Activated CD4-positive, alpha-beta T cell treated with anti-CD3 and anti-CD28 coated beads for 36 hours (primary cell): ENCODE results near the gene RIC1. TPM values are rescaled to one million over a fixed set of nuclear protein-coding genes. Genes with fewer than 3 reads are reported as not detected.

Experiments used
- ATAC-seq: fragments of 200-7000 bp; cut with Tn5 transposase; one replicate; pipeline ENCODE4 v1.10.0; 2021; ENCODE audit warnings: mild to moderate bottlenecking, moderate library complexity
- CTCF ChIA-PET: fragments of 350-600 bp; sonication (Branson Sonifier 250); formaldehyde crosslinking; loops from one replicate; lab custom pipeline; 2021; ENCODE audit warnings: antibody characterized with exemption; lab: Charles Lee
- POLR2A ChIA-PET: fragments of 350-600 bp; sonication (Branson Sonifier 250); formaldehyde crosslinking; loops from one replicate; lab custom pipeline; 2021; ENCODE audit warnings: antibody characterized with exemption, inconsistent platforms; lab: Charles Lee
- DNase-seq: peaks from one replicate; pipeline ENCODE4 v3.0.0-alpha.2; 2020
- H3K27ac Mint-ChIP-seq: one replicate; pipeline ENCODE4 v1.8.0; 2021; ENCODE audit warnings: mixed read lengths
- H3K27me3 Mint-ChIP-seq: one replicate; pipeline ENCODE4 v1.8.0; 2021; ENCODE audit warnings: mixed read lengths
- H3K36me3 Mint-ChIP-seq: one replicate; pipeline ENCODE4 v1.8.0; 2021; ENCODE audit warnings: low read depth, mixed read lengths
- H3K4me1 Mint-ChIP-seq: one replicate; pipeline ENCODE4 v1.8.0; 2021; ENCODE audit warnings: mixed read lengths
- H3K4me3 Mint-ChIP-seq: one replicate; pipeline ENCODE4 v1.8.0; 2021; ENCODE audit warnings: mild to moderate bottlenecking, moderate library complexity, mixed read lengths
- H3K9me3 Mint-ChIP-seq: one replicate; pipeline ENCODE4 v1.8.0; 2021; ENCODE audit warnings: low read depth, mixed read lengths
- intact Hi-C, 2 experiments: fragments of 100-400 bp; cut with DNase I in 1 of 2; cut with micrococcal nuclease in 1 of 2; formaldehyde crosslinking; loops; one replicate each; pipeline versions ENCODE4 v1.14.2 to v1.15.1; 2022 to 2024; cut with DNase I, micrococcal nuclease
- total RNA-seq, 2 experiments: library from RNA; stranded (reverse); gene quantifications; one replicate each; pipeline ENCODE4 v1.2.3, GENCODE V29; 2021

Gene RIC1
- total RNA-seq, 2 experiments from 2014 or later = 13.6 to 17.1 TPM

DNA sequence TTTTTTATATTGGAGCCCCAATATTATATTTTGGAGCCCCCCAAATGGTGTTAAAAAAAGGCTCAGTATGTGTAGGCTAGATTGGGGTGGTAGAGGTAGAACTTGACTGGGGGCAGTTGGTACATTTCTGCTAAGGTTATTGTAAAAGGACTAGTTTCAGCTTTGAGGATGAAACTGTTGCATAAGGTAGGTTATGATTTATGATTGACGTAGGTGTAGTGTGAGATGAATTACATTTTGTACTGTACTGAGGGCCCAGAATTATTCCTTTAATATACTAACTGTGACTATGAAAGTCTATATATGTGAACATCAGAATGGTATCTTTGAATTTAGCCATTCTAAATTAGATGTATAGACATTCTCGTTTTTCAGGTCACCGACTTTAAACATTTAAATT, 3.6 kb downstream of the RIC1 start:
- Mint-ChIP-seq H3K4me1 (peaks cover 42% of the 10 kb centered on the region), H3K27me3 (no peaks in the 10 kb centered on the region), H3K36me3 (peaks cover 17% of the 10 kb centered on the region), H3K27ac (no peak overlapping the region), H3K9me3 (peaks cover 12% of the 10 kb centered on the region), H3K4me3 (no peak overlapping the region)
- POLR2A ChIA-PET = no interaction called here
- CTCF ChIA-PET = interaction anchor here (1.0 kb wide), 1 partner anchor 9 kb away, joined by 3 read pairs; no protein-coding TSS in a partner anchor
- DNase-seq (no peak), ATAC-seq (no peak)
- intact Hi-C loops = no loop called here

DNA sequence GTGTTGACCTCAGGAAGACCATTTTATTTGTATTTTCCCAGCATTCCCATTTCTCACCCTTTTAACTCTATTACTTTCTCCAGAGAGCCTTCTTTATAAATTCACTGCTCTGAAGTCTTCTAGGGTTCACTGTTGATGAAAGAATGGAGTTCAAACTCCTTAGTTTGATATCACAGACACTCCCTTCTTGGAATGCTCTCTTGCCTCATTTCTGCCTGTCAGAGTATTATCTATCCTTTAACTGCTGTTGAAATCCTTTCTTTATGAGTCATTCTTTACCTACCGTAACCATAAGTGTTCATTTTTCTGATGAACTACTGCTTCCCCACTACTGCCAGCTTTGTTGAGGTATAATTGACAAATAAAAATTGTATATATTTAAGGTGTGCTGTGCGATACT, 4.3 kb downstream of the RIC1 start:
- Mint-ChIP-seq H3K9me3 (peaks cover 19% of the 10 kb centered on the region), H3K4me1 (peaks cover 42% of the 10 kb centered on the region), H3K27me3 (no peaks in the 10 kb centered on the region), H3K36me3 (peaks cover 23% of the 10 kb centered on the region), H3K27ac (peak overlapping the region; percentile 38), H3K4me3 (no peak overlapping the region)
- CTCF ChIA-PET = interaction anchor here (1.1 kb wide), 1 partner anchor 11 kb away, joined by 3 read pairs; no protein-coding TSS in a partner anchor
- POLR2A ChIA-PET = no interaction called here
- DNase-seq = no peak
- intact Hi-C loops = no loop called here
- no peak for ATAC-seq

DNA sequence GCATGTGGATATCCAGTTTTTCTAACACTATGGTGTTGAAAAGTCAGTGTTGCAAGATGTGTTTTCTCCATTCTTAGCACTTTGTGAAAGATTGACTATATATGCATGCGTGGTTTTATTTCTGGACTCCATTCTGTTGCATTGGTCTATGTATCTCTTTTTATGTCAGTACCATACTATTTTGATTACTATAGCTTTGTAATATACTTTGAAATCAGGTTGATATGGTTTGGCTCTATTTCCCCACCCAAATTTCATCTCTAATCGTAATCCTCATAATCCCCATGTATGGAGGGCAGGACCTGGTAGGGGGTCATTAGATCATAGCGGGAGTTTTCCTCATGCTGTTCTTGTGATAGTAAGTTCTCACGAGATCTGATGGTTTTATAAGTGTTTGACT, 6.5 kb downstream of the RIC1 start:
- Mint-ChIP-seq H3K27ac (no peak overlapping the region), H3K27me3 (no peaks in the 10 kb centered on the region), H3K36me3 (peaks cover 39% of the 10 kb centered on the region), H3K9me3 (peaks cover 37% of the 10 kb centered on the region), H3K4me3 (no peak overlapping the region), H3K4me1 (peaks cover 38% of the 10 kb centered on the region)
- ChIA-PET CTCF (no interaction called here), POLR2A (no interaction called here)
- DNase-seq (no peak), ATAC-seq (no peak)
- intact Hi-C loops = no loop called here

DNA sequence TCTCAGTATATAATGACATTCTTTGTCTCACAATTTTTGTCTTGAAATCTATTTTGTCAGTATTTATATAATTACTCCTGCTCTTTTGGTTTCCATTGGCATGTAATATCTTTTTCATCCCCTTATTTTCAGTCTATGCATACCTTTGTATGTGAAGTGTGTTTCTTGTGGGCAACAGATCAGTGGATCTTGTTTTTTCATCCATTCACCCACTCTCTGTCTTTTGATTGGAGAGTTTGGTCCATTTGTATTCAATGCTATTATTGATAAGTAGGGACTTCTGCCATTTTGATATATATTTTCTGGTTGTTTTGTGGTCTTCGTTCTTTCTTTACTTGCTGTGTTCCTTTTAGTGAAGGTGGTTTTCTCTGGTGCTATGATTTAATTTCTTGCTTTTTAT, 10.9 kb downstream of the RIC1 start:
- CTCF ChIA-PET = no interaction called here
- Mint-ChIP-seq H3K27me3 (no peaks in the 10 kb centered on the region), H3K36me3 (peaks cover 49% of the 10 kb centered on the region), H3K4me1 (peaks cover 18% of the 10 kb centered on the region), H3K9me3 (peaks cover 43% of the 10 kb centered on the region), H3K27ac (no peak overlapping the region), H3K4me3 (no peak overlapping the region)
- no peak for ATAC-seq
- intact Hi-C loops = no loop called here
- DNase-seq = no peak
- POLR2A ChIA-PET = no interaction called here

DNA sequence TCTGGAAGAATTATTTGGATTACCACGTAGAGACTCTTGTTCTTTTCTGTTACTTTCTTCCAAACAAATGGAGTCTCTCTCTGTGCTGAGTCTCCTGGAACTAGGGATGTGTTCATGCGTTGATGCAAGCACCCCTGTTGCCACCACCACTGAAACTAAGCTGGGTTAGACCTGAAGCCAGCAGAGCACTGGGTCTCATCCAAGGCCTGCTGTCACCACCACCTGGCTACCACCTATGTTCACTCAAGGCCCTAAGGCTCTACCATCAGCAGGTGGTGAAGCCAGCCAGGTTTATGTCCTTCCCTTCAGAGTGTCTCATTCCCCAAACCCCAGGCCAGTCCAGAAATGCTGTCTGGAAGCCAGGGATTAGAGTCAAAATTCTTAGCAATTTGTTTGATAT, 13.3 kb downstream of the RIC1 start:
- ATAC-seq (no peak), DNase-seq (no peak)
- POLR2A ChIA-PET = no interaction called here
- no peaks in the 10 kb centered on the region for H3K27me3 Mint-ChIP-seq
- no peak overlapping the region for H3K4me3 Mint-ChIP-seq
- CTCF ChIA-PET = no interaction called here
- intact Hi-C loops = no loop called here
- peaks cover 51% of the 10 kb centered on the region for H3K36me3 Mint-ChIP-seq
- H3K27ac Mint-ChIP-seq = no peak overlapping the region
- H3K9me3 Mint-ChIP-seq = peaks cover 39% of the 10 kb centered on the region
- peaks cover 34% of the 10 kb centered on the region for H3K4me1 Mint-ChIP-seq

DNA sequence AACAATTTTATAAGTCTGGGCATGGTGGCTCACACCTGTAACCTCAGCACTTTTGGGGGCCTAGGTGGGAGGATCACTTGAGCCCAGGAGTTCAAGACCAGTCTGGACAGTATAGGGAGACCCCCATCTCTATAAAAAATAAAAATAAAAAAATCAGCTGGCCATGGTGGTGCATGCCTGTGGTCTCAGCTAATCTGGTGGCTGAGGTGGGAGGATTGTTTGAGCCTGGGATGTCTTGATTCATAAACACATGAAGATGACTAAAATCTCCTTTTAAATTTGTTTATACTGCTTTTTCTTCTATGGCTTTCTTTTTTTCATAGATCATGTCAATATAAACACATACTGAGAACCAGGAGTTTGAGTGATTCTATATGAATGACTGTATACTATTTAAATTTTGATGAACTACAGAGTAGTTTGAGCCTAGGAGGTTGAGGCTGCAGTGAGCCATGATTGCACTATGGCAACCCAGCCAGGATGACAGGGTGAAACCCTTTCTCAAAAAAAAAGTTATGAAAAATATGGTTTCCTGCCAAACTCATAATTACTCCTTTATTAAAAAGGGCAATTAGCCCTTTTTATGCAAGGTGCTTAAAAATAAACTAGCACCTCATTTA, 14.2 kb downstream of the RIC1 start:
- intact Hi-C loops = loop anchor here in 1 of 2 experiments (1.0 kb wide), 1 partner anchor 13 kb away; no protein-coding TSS in a partner anchor
- Mint-ChIP-seq H3K36me3 (peaks cover 48% of the 10 kb centered on the region), H3K9me3 (peaks cover 36% of the 10 kb centered on the region), H3K4me1 (peaks cover 34% of the 10 kb centered on the region), H3K4me3 (no peak overlapping the region), H3K27ac (no peak overlapping the region), H3K27me3 (no peaks in the 10 kb centered on the region)
- ATAC-seq = peak; percentile 81
- DNase-seq = peak; percentile 51
- ChIA-PET CTCF (no interaction called here), POLR2A (interaction anchor here (0.7 kb wide), 1 partner anchor 54 kb away, joined by 3 read pairs; no protein-coding TSS in a partner anchor)

DNA sequence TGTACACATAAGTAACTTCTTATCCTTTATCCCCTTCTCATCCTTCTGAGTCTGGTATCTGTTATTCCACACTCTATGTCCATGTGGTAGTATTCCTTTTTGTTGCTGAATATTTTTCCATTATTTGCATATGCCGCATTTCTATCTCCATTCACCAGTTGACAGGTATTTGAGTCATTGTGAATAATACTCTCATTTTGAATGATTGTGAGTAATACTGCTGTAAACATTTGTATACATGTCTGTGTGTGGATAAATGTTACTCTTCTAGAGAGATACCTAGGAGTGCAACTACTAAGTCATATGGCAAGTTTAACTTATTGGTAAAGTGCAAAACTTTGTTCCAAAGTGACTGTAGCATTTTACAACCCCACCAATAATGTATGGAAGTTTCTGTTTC, 15.6 kb downstream of the RIC1 start:
- peak overlapping the region; percentile 16 for H3K27ac Mint-ChIP-seq

DNA sequence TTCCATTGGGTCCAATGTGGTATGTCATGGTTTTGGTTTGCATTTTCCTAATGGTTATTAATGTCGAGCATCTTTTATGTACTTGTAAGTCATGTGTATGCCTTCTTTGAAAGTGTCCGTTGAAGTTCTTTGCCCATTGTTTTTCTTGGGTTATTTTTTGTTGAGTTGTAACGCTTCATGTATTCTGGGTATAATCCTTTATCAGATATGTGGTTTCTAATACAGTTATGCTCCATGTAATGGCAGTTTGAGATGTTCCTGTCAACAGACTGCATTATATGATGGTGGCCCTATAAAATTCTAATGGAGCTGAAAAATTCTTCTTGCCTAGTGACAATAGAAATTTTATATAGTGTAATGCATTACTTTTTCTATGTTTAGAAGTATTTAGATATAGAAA, 17.2 kb downstream of the RIC1 start:
- H3K9me3 Mint-ChIP-seq = peaks cover 39% of the 10 kb centered on the region

More for the DNA sequence above, 15.6 kb downstream of the RIC1 start:
- peaks cover 46% of the 10 kb centered on the region for H3K36me3 Mint-ChIP-seq
- POLR2A ChIA-PET = no interaction called here
- CTCF ChIA-PET = interaction anchor here (0.8 kb wide), 1 partner anchor 11 kb away, joined by 3 read pairs; no protein-coding TSS in a partner anchor
- H3K4me1 Mint-ChIP-seq = peaks cover 34% of the 10 kb centered on the region
- H3K9me3 Mint-ChIP-seq = peaks cover 36% of the 10 kb centered on the region
- H3K27me3 Mint-ChIP-seq = no peaks in the 10 kb centered on the region
- no peak overlapping the region for H3K4me3 Mint-ChIP-seq
- intact Hi-C loops = loop anchor here in 1 of 2 experiments (1.0 kb wide), 1 partner anchor 15 kb away; the partner anchor contains the start of gene RIC1
- ATAC-seq = peak; percentile 89
- no peak for DNase-seq

DNA sequence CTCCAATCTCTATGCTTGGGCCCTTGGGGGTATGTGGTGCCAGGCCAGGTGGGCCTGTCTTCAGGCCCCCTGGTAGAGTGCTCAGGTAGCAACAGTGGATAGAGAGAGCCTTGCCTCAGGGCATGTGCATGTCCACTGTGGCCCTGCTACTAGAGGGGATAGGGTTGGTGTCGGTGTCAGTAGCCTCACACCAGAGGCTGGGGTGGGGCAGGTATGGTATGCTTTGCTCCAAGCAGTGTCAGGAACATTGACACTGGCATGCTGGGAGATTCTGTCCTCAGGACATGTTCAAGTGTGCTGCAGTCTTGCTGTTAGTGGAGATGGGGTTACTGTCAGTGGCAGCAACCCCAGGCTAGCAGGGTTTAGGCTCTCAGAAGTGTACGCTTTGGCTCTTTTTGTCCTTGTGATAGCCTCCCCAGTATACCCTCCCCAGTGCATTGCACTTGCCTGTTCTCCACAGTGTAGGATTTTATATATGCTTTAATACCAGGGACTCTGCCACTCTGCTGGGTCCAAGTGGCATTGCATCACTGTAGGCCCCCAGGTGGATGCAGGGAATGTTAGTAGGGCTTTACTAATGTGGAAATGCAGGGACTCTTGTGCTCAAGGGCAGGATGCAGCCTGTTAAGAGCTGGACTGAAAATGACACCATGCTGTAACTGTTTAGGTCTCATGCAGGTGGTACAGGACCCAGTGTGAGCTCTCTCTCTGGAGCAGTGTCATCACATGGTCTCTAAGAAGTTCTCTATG, 21.6 kb downstream of the RIC1 start:
- Mint-ChIP-seq H3K9me3 (peaks cover 51% of the 10 kb centered on the region), H3K36me3 (peaks cover 54% of the 10 kb centered on the region), H3K27me3 (no peaks in the 10 kb centered on the region), H3K4me3 (no peak overlapping the region), H3K27ac (no peak overlapping the region), H3K4me1 (peaks cover 19% of the 10 kb centered on the region)
- intact Hi-C loops = no loop called here
- ATAC-seq = no peak
- no peak for DNase-seq
- ChIA-PET POLR2A (no interaction called here), CTCF (interaction anchor here (0.7 kb wide), 1 partner anchor 19 kb away, joined by 3 read pairs; no protein-coding TSS in a partner anchor)

More for the DNA sequence above, 17.2 kb downstream of the RIC1 start:
- Mint-ChIP-seq H3K4me3 (no peak overlapping the region), H3K4me1 (peaks cover 36% of the 10 kb centered on the region), H3K36me3 (peaks cover 39% of the 10 kb centered on the region), H3K27me3 (no peaks in the 10 kb centered on the region), H3K27ac (no peak overlapping the region)
- POLR2A ChIA-PET = no interaction called here
- DNase-seq (no peak), ATAC-seq (no peak)
- intact Hi-C loops = loop anchor here in 1 of 2 experiments (5.0 kb wide), 1 partner anchor 66 kb away; no protein-coding TSS in a partner anchor
- CTCF ChIA-PET = no interaction called here

DNA sequence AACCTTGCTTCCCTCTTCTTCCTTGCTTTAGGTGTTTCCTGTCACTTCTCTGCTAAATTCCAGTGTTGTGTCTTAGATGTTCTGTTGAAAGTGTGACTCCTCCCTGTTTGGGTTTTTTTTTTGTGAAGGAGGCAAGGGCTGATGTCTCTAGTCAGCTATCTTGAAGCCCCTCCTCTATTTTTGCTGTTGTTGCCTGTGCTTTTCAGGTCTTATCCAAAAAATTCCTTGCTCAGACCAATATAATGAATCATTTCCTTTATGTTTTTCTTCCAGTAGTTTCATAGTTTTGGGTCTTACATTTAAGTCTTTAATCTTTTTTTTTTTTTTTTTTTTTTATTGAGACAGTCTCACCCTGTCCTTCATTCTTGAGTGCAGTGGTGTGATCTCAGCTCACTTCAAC, 22.3 kb downstream of the RIC1 start:
- ChIA-PET CTCF (interaction anchor here (0.7 to 0.8 kb wide), 2 partner anchors 19 to 633 kb away, joined by 3 read pairs; no protein-coding TSS in a partner anchor), POLR2A (no interaction called here)
- no peak overlapping the region for H3K4me3 Mint-ChIP-seq
- intact Hi-C loops = no loop called here
- peaks cover 16% of the 10 kb centered on the region for H3K4me1 Mint-ChIP-seq
- DNase-seq (no peak), ATAC-seq (no peak)
- H3K27me3 Mint-ChIP-seq = no peaks in the 10 kb centered on the region
- H3K9me3 Mint-ChIP-seq = peaks cover 50% of the 10 kb centered on the region
- H3K36me3 Mint-ChIP-seq = peaks cover 53% of the 10 kb centered on the region
- no peak overlapping the region for H3K27ac Mint-ChIP-seq

DNA sequence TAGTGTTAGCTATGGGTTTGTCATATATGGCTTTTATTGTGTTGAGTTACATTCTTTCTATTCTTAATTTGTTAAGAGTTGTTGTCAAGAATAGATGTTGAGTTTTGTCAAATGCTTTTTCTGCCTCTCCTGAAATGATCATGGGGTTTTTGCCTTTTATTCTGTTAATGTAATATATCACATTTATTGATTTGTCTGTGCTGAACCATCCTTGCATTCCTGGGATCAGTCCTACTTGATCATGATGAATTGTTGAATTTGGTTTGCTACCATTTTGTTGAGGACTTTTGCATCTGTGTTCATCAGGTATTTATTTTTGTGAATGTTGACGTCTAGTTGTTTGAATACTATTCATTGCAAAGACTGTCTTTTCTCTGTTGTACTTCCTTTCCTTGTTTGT, 23.9 kb downstream of the RIC1 start:
- peaks cover 17% of the 10 kb centered on the region for H3K4me1 Mint-ChIP-seq
- ChIA-PET POLR2A (no interaction called here), CTCF (no interaction called here)
- DNase-seq = no peak
- H3K9me3 Mint-ChIP-seq = peaks cover 43% of the 10 kb centered on the region
- no peak for ATAC-seq
- peaks cover 53% of the 10 kb centered on the region for H3K36me3 Mint-ChIP-seq
- no peaks in the 10 kb centered on the region for H3K27me3 Mint-ChIP-seq
- no peak overlapping the region for H3K27ac Mint-ChIP-seq
- H3K4me3 Mint-ChIP-seq = no peak overlapping the region
- intact Hi-C loops = no loop called here
